ENCODE results near the gene EXOG. TPM values are rescaled to one million over a fixed set of nuclear protein-coding genes. Genes with fewer than 3 reads are reported as not detected.

The EXOG gene
- total and polyA plus RNA-seq, 2 donors (not counting 3 experiments of a cell fraction or from before 2014, with no cell fraction given): 10.8 to 21.9 TPM

GRCh38 chr3:38493031-38493430, 3.1 kb upstream of the EXOG start:
- DNase-seq (ENCODE audit: low read depth, low spot score) (peak; percentile 18), FAIRE-seq (peak; percentile 8)
- no TSS peak for BruUV-seq (replicated peaks)
- Histone ChIP-seq H2AFZ (ENCODE audit: low read depth, low read length) (no peak overlapping the region), H3K27ac (ENCODE audit: insufficient read depth, low read depth, low read length) (no peak overlapping the region), H3K36me3 (ENCODE audit: control insufficient read depth in 2 of 2, extremely low read depth in 1 of 2, insufficient read depth in 2 of 2, low read length in 2 of 2) (no peaks in the 10 kb centered on the region), H3K4me3 (replicated peaks in 1 of 3; ENCODE audit: insufficient read depth in 1 of 3, low read depth in 1 of 3, low read length in 3 of 3) (no peak overlapping the region), H3K27me3 (ENCODE audit: control insufficient read depth in 2 of 2, insufficient read depth in 2 of 2, low read length in 2 of 2) (no peaks in the 10 kb centered on the region), H4K20me1 (replicated peaks; ENCODE audit: control insufficient read depth, extremely low read depth, insufficient read depth, low read length) (no peaks in the 10 kb centered on the region), H3K9ac (replicated peaks; ENCODE audit: extremely low read depth, insufficient read depth, low read length) (no peak overlapping the region), H3K9me3 (replicated peaks; ENCODE audit: control insufficient read depth, insufficient read depth, low read length) (no peaks in the 10 kb centered on the region), H3K4me2 (ENCODE audit: insufficient read depth, low read length) (no peak overlapping the region), H3K79me2 (ENCODE audit: control insufficient read depth, insufficient read depth, low read length) (peaks cover 5% of the 10 kb centered on the region), H3K4me1 (ENCODE audit: control insufficient read depth, extremely low read depth, insufficient read depth, low read length) (peaks cover 7% of the 10 kb centered on the region), H3K9me1 (replicated peaks; ENCODE audit: control insufficient read depth, extremely low read depth, insufficient read depth, low read length) (no peaks in the 10 kb centered on the region)
- ChIA-PET POLR2A (no interaction called here), CTCF (interaction anchor here (0.7 to 2.2 kb wide), 6 partner anchors 28 to 351 kb away, joined by 4 to 7 read pairs (median 4); no protein-coding TSS in a partner anchor)
- intact Hi-C loops (cut with micrococcal nuclease) (no loop called here), dilution Hi-C loops (cut with MboI; ENCODE audit: extremely low pct_ligation_motif_present, low sequenced_read_pairs) (no loop called here)
- no peak for TF ChIP-seq GATA2 (IDR thresholded peaks at IDR 0.05; ENCODE audit: insufficient read depth, insufficient read length, low read depth, low read length)
- TF ChIP-seq FOS (IDR thresholded peaks at IDR 0.05; ENCODE audit: borderline replicate concordance, insufficient read depth, low read length): no peak
- TF ChIP-seq EZH2 (IDR thresholded peaks at IDR 0.05; ENCODE audit: borderline replicate concordance, low read depth, low read length, severe bottlenecking): no peak
- TF ChIP-seq POLR2A (IDR thresholded peaks at IDR 0.05; ENCODE audit: low read depth, low read length): no peak
- TF ChIP-seq MYC (IDR thresholded peaks at IDR 0.05; ENCODE audit: low read depth, low read length): no peak
- TF ChIP-seq JUN (IDR thresholded peaks at IDR 0.05; ENCODE audit: borderline replicate concordance, insufficient read depth, insufficient read length, low read depth): no peak
- TF ChIP-seq CTCF (IDR thresholded peaks at IDR 0.05; ENCODE audit: extremely low read depth in 1 of 2, insufficient read depth in 1 of 2, low read depth in 1 of 2, low read length in 2 of 2): no peak
- TF ChIP-seq POLR2AphosphoS5 (IDR thresholded peaks at IDR 0.05; ENCODE audit: insufficient read depth, low read depth, low read length): no peak
- no peak for TF ChIP-seq MAX (IDR thresholded peaks at IDR 0.05; ENCODE audit: insufficient read depth, insufficient read length)
